ENCODE results near the gene DNPH1.

GRCh38 chr6:43243664-43244321 lies 14.5 kb upstream of the DNPH1 start:
- TF ChIP-seq EP300 (IDR thresholded peaks at IDR 0.05): no peak
- TF ChIP-seq CTCF (IDR thresholded peaks at IDR 0.05): no peak
